Central memory CD4-positive, alpha-beta T cell (primary cell): Measurements from ENCODE around the gene COPS4.
"Not testable (repeated sequence)": the region's sequence is repeated elsewhere in the genome, so short reads cannot be mapped to it uniquely, and the experiment has no call there.

Experiments used
- DNase-seq: peaks from one replicate; pipeline ENCODE4 v3.0.0; 2022
- total RNA-seq, 3 experiments: gene quantifications; one replicate each; lab custom pipeline; 2026; lab: John Stamatoyannopoulos, UW

Gene COPS4
- total RNA-seq: 21.2 to 71.5 (median 36.7) reads per million in 3 experiments

DNA sequence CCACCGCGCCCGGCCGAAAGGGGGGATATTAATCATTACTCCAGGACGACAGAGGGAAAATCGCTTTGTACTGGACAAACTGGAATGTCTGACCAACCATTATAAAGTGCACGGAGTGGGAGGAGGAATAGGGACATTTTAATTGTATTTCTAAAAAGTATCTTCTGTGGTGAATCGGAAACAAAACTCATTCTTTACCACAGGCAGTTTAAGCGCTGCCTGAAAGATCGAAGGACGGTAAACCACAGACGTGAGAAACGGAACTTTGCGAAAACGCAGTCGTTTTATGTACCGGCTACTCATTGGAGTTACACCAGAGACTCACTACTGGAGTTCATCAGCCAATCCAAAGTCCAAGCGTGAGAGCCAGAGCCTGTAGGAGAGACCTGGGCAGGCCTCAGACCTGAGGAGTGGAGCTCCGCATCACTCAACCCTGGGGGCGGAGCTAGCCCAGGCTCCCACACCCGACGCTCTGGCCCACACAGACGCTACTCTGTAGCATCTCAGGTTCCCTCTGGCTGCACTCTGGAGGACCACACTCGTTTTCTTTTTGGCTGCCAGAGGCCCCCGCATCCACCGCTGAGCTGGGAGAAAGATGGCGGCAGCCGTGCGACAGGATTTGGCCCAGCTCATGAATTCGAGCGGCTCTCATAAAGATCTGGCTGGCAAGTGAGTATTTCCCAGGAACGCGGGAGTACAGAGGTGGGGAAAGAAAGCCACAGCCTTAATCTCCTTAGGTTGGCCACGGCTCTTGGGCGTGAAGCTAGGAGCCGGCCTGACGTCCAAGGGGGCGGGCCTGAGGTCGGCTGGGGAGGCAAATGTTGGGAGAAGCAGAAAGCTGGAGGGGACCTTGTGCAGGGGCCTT lies at the start of gene COPS4:
Gene COPS4, plus strand, starts transcription at position 554 of the 865 bp plus-strand sequence. Its CDS starts 42 bp downstream, at position 596.
- peak; percentile 98 for DNase-seq

DNA sequence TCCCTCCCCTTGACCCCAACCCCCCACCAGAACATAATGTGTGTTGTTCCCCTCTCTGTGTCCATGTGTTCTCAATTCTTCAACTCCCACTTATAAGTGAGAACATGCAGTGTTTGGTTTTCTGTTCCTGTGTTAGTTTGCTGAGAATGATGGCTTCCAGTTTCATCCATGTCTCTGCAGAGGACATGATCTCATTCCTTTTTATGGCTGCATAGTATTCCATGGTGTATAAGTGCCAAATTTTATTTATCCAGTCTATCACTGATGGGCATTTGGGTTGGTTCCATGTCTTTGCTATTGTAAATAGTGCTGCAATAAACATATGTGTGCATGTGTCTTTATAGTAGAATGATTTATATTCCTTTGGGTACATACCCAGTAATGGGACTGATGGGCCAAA lies 47.5 kb upstream of the COPS4 start:
- DNase-seq: not testable (repeated sequence)

DNA sequence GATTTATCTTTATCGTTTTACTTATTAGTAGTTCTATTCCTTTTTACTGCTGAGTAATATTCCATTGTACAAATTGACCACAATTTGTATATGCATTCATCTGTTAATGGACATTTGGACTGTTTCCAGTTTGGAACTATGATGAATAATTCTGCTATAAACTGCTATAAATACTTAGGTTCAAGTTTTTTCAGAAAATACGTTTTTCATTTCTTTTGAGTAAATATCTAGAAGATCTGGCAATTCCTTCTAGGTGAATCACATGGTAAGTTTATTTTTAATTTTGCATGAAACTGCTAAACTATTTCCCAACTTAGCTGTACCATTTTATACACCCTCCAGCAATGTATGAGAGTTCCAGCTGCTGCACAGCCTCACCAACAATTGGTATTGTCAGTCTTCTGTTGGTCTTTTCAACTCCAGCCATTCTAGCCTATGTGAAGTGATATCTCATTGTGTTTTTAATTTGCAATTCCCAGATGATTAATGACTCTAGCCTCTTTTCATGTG lies 46.6 kb upstream of the COPS4 start:
- DNase-seq: no peak

DNA sequence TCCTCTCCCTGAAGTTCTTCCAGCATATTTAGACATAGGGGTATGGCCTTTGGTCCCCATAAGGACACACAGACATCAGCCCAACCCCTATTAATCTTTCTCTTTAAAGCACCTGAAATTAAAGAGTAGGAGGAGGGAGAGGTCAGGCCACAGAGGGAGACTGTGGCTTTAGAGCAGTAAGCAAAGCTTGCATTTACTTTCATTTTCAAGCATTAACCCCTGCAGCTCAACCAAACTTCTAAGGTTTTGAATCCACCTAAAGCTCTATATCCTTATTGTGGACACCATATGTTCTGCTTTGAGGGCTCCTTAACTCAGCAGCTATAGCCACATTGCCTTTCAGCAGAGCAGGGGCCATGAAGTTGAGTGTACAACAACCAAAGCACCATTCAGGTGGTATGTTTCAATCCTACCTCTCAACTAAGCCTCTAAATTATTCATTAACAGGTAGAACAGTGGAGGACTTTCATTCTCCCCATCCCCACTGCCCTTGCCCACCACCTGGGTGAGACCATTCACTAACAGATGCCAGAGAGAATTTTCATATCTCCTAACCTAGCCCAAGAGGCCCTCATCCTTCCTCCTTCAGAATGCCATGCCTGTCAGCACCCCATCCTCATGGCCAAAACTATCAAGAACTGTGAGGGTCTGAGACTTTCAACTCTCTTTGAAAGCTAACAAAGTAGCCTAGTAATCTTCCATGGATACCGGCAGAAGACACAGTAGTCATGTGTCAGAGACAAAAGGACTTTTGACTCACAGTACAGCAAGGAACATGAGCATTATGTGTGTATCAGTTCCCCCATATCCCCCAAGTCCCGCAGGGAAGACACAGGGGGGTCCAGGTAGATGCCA lies 45.2 kb upstream of the COPS4 start:
- peak; percentile 31 for DNase-seq

GRCh38 chr4:82994834-82995233 lies 40.1 kb upstream of the COPS4 start:
- DNase-seq: no peak

DNA sequence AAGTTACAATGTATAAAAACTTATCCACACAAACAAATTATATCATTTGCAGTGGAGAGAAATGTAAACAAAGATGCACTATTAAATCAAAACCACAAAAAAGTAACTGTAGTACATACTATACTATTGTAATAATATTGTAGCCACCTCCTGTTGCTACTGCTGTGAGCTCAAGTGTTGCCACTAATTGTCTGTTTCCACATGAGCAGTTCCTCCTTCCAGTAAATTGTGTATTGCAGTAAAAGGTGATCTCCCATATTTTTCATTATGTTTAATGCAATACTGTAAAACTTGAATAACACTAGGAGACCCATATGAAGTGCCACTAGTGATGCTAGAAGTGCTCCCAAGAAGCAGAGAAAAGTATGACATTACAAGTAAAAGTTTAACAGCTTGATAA lies 36.1 kb upstream of the COPS4 start:
- DNase-seq: no peak

GRCh38 chr4:83002329-83002728 lies 32.7 kb upstream of the COPS4 start:
- no peak for DNase-seq

DNA sequence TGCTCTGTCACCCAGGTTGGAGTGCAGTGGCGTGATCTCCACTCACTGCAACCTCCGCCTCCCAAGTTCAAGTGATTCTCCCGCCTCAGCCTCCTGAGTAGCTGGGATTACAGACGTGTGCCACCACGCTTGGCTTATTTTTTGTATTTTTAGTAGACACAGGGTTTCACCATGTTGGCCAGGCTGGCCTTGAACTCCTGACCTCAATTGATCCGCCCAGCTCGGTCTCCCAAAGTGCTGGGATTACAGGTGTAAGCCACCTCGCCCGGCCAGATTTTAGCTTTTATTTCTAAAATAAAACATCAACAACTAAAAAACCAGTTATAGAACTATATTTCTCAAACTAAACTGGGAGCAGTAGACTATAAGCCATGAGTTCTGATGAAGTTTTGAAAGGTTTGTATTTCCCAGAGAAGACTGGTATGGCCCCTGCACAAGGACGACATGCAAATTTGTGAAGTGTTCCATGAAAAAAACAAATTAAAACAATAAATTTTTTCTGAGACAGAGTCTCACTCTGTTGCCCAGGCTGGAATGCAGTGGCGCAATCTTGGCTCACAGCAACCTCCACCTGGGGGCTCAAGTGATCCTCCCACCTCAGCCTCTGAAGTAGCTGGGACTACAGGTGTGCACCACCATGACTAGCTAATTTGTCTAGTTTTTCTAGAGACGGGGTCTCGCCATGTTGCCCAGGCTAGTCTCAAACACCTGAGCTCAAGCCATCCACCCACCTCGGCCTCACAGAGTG lies 31.8 kb upstream of the COPS4 start:
- not testable (repeated sequence) for DNase-seq

DNA sequence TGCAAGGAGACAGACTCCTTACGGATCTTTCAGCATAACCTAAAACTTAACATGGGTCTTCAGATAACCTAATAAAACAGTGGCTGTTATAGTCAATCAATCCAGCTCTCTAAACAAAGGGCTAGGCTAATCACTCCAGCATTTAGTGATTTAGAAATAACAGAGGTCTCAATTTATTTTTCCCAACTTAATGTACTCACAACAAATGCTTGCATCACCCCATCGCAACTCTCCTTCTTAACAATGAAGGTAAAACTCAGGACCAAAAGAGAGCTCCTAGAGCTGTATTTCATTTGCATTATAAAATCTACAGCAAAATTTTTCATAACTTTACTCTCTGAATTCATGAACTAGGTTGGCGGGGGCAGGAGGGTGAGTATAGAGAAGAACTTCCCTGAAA lies 25.5 kb upstream of the COPS4 start:
- no peak for DNase-seq

GRCh38 chr4:83010111-83010521 lies 24.9 kb upstream of the COPS4 start:
- peak; percentile 25 for DNase-seq

GRCh38 chr4:83010522-83011318 lies 24.3 kb upstream of the COPS4 start, which contains the start of gene LIN54:
Gene LIN54 (minus strand): TSS chr4:83010823. CDS start chr4:82984844, 25,979 bp downstream.
- peak; percentile 88 for DNase-seq

- DNase-seq: no peak
Observed at GRCh38 chr4:83011689-83012199, 23.2 kb upstream of the COPS4 start.

- DNase-seq: no peak
Observed at GRCh38 chr4:83012200-83012686, 22.7 kb upstream of the COPS4 start.

DNA sequence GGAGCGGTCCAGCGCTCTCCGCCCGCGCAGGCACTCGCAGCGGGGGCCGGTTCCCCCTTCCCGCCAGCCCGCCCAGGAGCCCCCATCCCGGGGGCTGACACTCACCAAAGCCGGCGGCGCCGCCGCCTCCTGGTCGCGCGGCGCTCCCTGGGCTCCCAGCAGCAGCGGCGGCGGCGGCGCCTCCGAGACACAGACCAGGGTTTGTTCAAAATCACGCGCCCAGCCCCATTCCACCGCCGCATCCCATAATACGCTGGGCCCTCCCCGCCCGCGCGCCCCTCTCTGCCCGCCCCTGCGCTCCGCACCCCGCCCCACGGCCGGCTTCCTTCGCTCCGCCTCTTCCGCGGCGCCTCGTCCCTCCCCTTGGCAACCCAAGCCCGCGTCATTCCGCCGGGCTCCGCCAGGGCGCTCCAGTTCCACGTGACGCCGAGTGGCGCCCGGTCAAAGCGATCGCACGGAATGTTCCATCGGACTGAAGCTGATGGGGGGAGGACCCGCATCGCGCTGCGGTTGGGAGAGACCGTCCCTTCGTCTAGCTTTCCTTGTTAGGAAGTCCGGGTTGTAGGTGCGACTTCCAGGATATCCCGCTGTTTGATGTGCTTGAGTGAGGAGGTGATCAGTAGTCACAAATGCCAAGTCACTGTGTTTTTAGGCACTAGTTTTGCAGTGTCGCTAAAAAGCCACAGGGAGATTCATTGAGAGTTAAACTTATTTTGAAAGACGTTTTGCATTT lies 22.1 kb upstream of the COPS4 start:
- DNase-seq: peak; percentile 97

DNA sequence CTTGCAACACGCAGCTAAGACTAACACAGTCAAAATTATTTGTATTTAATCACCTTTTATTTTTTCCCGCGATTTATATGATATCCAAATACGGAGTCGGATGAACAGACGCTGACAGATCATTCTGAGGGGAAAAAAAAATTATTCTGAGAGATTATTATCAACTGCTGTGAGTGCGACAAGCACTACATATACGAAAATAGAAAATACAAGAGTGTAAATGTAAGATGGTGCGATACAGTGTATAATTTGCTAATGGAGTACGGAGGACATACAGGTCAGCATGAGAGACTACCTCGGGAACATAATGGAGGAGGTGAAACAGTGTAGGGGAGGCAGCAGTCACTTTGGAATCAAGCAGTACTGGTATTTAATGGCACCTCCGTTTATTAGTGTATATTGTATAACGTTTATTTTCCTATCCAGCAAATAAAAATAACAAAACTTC lies 21.5 kb upstream of the COPS4 start:
- DNase-seq: no peak

DNA sequence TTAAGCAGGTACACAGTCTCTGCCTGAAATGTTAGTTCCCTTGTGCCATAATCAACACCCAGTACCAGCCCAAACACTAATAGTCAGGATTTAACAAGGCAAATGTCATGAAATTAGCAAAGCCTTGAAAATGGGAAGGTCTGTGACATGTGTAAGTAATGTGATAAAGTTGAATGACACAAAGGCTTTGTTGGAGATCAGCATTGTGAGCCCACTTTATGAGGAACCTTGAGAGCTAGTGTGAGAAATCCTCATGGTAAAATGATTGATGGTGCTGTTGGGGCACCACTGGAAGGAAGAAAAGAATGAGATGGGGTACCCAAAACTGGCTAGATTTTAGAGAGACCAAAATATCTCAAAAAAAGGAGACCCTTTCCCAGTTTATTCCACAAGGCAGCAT lies 21.1 kb upstream of the COPS4 start:
- DNase-seq: no peak

- no peak for DNase-seq
Observed at GRCh38 chr4:83019794-83020494, 15.0 kb upstream of the COPS4 start.

- DNase-seq: no peak
Observed at GRCh38 chr4:83022724-83023450, 12.1 kb upstream of the COPS4 start.

GRCh38 chr4:83023599-83023998 lies 11.4 kb upstream of the COPS4 start:
- DNase-seq: not testable (repeated sequence)
